ENCODE measurements around the gene GHR.

DNA sequence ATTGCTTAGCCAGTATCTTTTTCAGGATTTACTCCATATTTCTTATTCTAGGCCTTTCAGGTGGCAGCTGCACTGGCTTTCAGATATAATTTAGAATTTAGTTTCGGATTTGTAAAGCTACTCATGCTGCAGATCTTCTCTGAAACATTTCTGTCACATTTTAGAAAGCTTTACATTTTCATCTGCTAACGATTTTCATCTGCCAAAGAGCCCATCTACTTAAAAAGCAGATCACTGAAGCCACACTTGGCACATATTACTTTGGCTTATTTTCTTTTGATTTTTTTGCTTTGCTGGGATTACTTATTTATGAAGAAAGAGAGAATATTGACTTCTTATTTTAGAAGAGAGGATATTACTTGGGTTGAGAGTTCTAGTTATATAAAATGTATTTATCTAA lies 98.2 kb downstream of the GHR start:
- TF ChIP-seq, protein P1, sequence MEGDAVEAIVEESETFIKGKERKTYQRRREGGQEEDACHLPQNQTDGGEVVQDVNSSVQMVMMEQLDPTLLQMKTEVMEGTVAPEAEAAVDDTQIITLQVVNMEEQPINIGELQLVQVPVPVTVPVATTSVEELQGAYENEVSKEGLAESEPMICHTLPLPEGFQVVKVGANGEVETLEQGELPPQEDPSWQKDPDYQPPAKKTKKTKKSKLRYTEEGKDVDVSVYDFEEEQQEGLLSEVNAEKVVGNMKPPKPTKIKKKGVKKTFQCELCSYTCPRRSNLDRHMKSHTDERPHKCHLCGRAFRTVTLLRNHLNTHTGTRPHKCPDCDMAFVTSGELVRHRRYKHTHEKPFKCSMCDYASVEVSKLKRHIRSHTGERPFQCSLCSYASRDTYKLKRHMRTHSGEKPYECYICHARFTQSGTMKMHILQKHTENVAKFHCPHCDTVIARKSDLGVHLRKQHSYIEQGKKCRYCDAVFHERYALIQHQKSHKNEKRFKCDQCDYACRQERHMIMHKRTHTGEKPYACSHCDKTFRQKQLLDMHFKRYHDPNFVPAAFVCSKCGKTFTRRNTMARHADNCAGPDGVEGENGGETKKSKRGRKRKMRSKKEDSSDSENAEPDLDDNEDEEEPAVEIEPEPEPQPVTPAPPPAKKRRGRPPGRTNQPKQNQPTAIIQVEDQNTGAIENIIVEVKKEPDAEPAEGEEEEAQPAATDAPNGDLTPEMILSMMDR (conservative IDR thresholded peaks at IDR 0.05; ENCODE audit: low read length) = no peak
- no peak for TF ChIP-seq EZH2phosphoT487 (IDR thresholded peaks at IDR 0.05; ENCODE audit: borderline replicate concordance)

Data from Loucy (cell line).